ENCODE results near the gene DYSF. TPM values are rescaled to one million over a fixed set of nuclear protein-coding genes. Genes with fewer than 3 reads are reported as not detected.

DYSF gene
- total RNA-seq, 1 donor from 2014 or later, result 72.0 TPM

DNA sequence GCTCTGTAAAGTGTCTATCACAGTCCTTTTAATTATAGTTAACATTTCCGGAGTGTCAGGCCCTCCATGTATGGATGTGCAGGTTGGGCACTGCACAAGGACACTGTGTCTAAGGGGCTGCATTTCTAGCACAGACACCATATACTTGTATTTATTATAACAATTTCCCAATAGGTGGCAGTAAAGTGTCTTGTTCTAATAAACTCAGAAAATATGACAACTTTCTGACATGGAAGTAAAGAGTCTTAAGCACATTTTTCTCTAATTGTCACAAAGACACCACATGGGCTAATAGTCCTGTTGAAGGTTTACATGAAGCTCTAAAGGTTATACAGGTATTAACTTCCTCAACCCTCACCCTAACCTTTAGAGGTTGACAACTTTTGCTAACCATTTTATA lies 156.6 kb downstream of the DYSF start:
- TF ChIP-seq, protein P1, sequence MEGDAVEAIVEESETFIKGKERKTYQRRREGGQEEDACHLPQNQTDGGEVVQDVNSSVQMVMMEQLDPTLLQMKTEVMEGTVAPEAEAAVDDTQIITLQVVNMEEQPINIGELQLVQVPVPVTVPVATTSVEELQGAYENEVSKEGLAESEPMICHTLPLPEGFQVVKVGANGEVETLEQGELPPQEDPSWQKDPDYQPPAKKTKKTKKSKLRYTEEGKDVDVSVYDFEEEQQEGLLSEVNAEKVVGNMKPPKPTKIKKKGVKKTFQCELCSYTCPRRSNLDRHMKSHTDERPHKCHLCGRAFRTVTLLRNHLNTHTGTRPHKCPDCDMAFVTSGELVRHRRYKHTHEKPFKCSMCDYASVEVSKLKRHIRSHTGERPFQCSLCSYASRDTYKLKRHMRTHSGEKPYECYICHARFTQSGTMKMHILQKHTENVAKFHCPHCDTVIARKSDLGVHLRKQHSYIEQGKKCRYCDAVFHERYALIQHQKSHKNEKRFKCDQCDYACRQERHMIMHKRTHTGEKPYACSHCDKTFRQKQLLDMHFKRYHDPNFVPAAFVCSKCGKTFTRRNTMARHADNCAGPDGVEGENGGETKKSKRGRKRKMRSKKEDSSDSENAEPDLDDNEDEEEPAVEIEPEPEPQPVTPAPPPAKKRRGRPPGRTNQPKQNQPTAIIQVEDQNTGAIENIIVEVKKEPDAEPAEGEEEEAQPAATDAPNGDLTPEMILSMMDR (IDR thresholded peaks at IDR 0.05), result peak; percentile 59
- no peaks in the 10 kb centered on the region for H3K9me3 Mint-ChIP-seq (ENCODE audit: unreplicated experiment)
- H3K4me1 Mint-ChIP-seq (ENCODE audit: unreplicated experiment), result peaks cover 6% of the 10 kb centered on the region
- H3K4me3 Mint-ChIP-seq (ENCODE audit: unreplicated experiment), result no peak overlapping the region
- no peak for DNase-seq (ENCODE audit: extremely low spot score, unreplicated experiment)
- H3K27ac Mint-ChIP-seq (ENCODE audit: unreplicated experiment), result no peak overlapping the region
- peaks cover 3% of the 10 kb centered on the region for H3K36me3 Mint-ChIP-seq (ENCODE audit: unreplicated experiment)
- no peaks in the 10 kb centered on the region for H3K27me3 Mint-ChIP-seq (ENCODE audit: unreplicated experiment)

DNA sequence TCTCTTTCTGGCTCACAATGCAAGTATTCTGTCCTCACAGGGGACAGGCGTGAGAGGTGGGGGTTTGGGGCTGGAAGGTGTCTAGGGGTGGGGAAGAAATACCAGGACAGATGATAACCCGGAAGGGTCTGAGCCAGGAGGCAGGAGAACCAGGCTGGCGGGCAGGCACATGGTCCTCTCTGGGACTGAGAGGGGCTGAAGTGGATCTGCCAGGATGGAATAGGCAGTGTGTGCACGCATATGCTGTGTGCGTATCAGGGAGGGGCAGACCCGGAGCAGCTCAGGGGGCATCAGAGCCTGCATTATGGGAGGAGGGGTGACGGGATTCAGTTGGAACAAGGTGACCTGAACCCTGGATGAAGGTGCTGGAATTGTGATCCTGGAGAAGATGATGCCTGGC lies 157.3 kb downstream of the DYSF start:
- DNase-seq (ENCODE audit: extremely low spot score, unreplicated experiment), result peak; percentile 75
- peaks cover 3% of the 10 kb centered on the region for H3K36me3 Mint-ChIP-seq (ENCODE audit: unreplicated experiment)
- no peak overlapping the region for H3K4me3 Mint-ChIP-seq (ENCODE audit: unreplicated experiment)
- peaks cover 7% of the 10 kb centered on the region for H3K4me1 Mint-ChIP-seq (ENCODE audit: unreplicated experiment)
- no peaks in the 10 kb centered on the region for H3K9me3 Mint-ChIP-seq (ENCODE audit: unreplicated experiment)
- H3K27ac Mint-ChIP-seq (ENCODE audit: unreplicated experiment), result no peak overlapping the region
- H3K27me3 Mint-ChIP-seq (ENCODE audit: unreplicated experiment), result no peaks in the 10 kb centered on the region
- TF ChIP-seq, protein P1 (IDR thresholded peaks at IDR 0.05), result no peak

DNA sequence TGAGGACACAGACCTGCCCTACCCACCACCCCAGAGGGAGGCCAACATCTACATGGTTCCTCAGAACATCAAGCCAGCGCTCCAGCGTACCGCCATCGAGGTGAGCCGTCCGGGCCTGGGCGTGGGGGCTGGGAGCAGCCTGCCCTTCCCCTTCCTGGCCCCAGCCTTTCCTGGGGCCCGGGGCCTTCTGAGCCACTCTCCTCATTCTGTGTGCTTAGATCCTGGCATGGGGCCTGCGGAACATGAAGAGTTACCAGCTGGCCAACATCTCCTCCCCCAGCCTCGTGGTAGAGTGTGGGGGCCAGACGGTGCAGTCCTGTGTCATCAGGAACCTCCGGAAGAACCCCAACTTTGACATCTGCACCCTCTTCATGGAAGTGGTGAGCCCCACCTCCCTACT lies 157.9 kb downstream of the DYSF start:
- TF ChIP-seq, protein P1 (IDR thresholded peaks at IDR 0.05), result no peak
- no peaks in the 10 kb centered on the region for H3K27me3 Mint-ChIP-seq (ENCODE audit: unreplicated experiment)
- H3K36me3 Mint-ChIP-seq (ENCODE audit: unreplicated experiment), result peaks cover 3% of the 10 kb centered on the region
- H3K4me1 Mint-ChIP-seq (ENCODE audit: unreplicated experiment), result peaks cover 7% of the 10 kb centered on the region
- no peaks in the 10 kb centered on the region for H3K9me3 Mint-ChIP-seq (ENCODE audit: unreplicated experiment)
- no peak overlapping the region for H3K4me3 Mint-ChIP-seq (ENCODE audit: unreplicated experiment)
- no peak overlapping the region for H3K27ac Mint-ChIP-seq (ENCODE audit: unreplicated experiment)
- DNase-seq (ENCODE audit: extremely low spot score, unreplicated experiment), result peak; percentile 68

DNA sequence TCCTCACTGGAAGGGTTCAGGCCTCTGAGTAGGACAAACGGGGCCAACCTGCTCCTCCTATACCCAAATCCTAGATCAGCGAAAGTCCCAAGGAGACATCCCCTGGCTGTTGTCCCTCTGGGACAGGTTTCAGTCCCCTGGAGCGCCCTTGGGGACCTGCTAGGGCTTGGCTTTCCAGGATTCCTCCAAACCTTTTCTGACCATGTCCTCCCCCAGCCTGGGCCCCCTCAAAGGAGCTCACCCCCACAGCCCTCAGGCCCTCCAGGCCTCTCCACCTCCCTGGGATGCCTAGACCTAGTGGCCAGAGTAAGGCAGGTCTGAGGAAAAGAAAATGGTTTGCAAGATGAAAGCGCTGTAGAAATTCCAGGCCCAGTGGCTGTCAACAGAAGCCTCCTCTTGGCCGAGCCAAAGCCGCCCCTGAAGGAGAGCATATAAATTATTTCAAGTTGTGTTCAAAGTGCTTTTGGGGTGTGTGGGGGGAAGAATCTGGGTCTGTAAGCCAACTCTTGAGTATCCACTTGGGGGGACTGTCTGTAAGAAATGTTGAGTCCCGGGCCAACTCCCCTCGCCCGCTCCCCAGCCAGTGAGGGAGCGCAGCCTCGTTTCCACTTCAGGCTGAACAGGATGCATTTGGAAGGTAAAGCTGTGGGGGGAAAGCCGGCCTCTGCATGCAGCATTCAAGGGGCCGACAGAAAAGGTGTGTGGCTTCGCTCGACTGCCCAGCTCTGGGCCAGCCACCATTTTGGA lies 158.6 kb downstream of the DYSF start:
- Mint-ChIP-seq H3K27ac (ENCODE audit: unreplicated experiment) (no peak overlapping the region), H3K9me3 (ENCODE audit: unreplicated experiment) (no peaks in the 10 kb centered on the region), H3K4me1 (ENCODE audit: unreplicated experiment) (peaks cover 7% of the 10 kb centered on the region), H3K4me3 (ENCODE audit: unreplicated experiment) (no peak overlapping the region), H3K27me3 (ENCODE audit: unreplicated experiment) (no peaks in the 10 kb centered on the region), H3K36me3 (ENCODE audit: unreplicated experiment) (peaks cover 3% of the 10 kb centered on the region)
- TF ChIP-seq, protein P1 (IDR thresholded peaks at IDR 0.05), result no peak
- peak; percentile 79 for DNase-seq (ENCODE audit: extremely low spot score, unreplicated experiment)

DNA sequence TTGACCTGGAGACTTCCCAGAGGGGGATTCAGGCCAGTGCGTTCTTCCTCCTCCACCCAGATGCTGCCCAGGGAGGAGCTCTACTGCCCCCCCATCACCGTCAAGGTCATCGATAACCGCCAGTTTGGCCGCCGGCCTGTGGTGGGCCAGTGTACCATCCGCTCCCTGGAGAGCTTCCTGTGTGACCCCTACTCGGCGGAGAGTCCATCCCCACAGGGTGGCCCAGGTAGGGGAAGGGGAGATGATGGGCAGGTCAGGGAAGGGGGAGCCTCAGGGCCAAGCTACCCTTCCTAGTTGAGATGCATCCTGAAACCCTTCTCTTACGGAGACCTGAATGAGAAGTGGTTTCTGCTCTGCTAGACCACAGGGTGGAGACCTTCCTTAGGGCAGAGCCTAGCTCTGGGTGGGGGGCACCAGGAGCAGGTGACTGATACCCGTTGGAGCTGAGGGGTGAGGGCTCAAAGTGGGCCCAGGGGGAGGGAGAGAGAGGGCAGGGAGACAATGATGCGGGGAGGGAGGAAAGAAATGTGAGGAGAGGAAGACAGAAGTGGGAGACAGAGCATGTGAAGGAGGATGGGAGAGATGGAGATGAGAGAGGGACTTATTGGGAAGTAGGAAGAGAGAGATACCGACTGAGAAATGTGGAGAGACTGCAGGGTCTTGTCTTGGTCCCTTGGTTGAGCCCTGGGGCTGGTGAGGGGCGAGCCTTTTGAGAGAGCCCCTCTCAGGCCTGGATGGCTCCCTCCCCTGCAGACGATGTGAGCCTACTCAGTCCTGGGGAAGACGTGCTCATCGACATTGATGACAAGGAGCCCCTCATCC lies 159.4 kb downstream of the DYSF start:
- Mint-ChIP-seq H3K27me3 (ENCODE audit: unreplicated experiment) (no peaks in the 10 kb centered on the region), H3K27ac (ENCODE audit: unreplicated experiment) (no peak overlapping the region), H3K36me3 (ENCODE audit: unreplicated experiment) (peaks cover 3% of the 10 kb centered on the region), H3K4me1 (ENCODE audit: unreplicated experiment) (peaks cover 7% of the 10 kb centered on the region), H3K4me3 (ENCODE audit: unreplicated experiment) (no peak overlapping the region), H3K9me3 (ENCODE audit: unreplicated experiment) (no peaks in the 10 kb centered on the region)
- peak; percentile 80 for DNase-seq (ENCODE audit: extremely low spot score, unreplicated experiment)
- TF ChIP-seq, protein P1 (IDR thresholded peaks at IDR 0.05), result no peak

Measured in osteocyte (in vitro differentiated cells).